WTC11 (cell line): Measurements from ENCODE around the gene CAPN14. TPM values are rescaled to one million over a fixed set of nuclear protein-coding genes. Genes with fewer than 3 reads are reported as not detected.

Experiments
- ATAC-seq: fragments of 200-7000 bp; cut with Tn5 transposase; 2 replicates; pipeline ENCODE4 v1.10.0; 2021; ENCODE audit warnings: mild to moderate bottlenecking, moderate library complexity
- CTCF ChIA-PET: fragments of 300-600 bp; sonication (Branson Sonifier 250); formaldehyde crosslinking; loops from one replicate; lab custom pipeline; 2021; ENCODE audit warnings: antibody characterized with exemption; lab: Charles Lee
- POLR2A ChIA-PET: fragments of 350-600 bp; sonication (Branson Sonifier 250); formaldehyde crosslinking; loops from one replicate; lab custom pipeline; 2021; ENCODE audit warnings: antibody characterized with exemption; lab: Charles Lee
- DNase-seq: peaks from one replicate; pipeline ENCODE4 v3.0.0; 2021; ENCODE audit warnings: low spot score
- H3K27ac Mint-ChIP-seq: 2 replicates; pipeline ENCODE4 v1.8.0; 2021; ENCODE audit warnings: mixed read lengths
- H3K27me3 Mint-ChIP-seq: 2 replicates; pipeline ENCODE4 v1.8.0; 2021; ENCODE audit warnings: low read depth, mild to moderate bottlenecking, moderate library complexity, mixed read lengths
- H3K36me3 Mint-ChIP-seq: 2 replicates; pipeline ENCODE4 v1.8.0; 2021; ENCODE audit warnings: mixed read lengths
- H3K4me1 Mint-ChIP-seq: 2 replicates; pipeline ENCODE4 v1.8.0; 2022; ENCODE audit warnings: mixed read lengths
- H3K4me3 Mint-ChIP-seq: 2 replicates; pipeline ENCODE4 v1.8.0; 2021; ENCODE audit warnings: mild to moderate bottlenecking, moderate library complexity, mixed read lengths
- H3K9me3 Mint-ChIP-seq: 2 replicates; pipeline ENCODE4 v1.8.0; 2021; ENCODE audit warnings: mixed read lengths
- AFF4 ChIP-seq: sonication (generic); formaldehyde crosslinking; IDR thresholded peaks from 2 replicates; pipeline ENCODE4 v1.8.1; 2023; ENCODE audit warnings: mild to moderate bottlenecking, missing genetic modification reagents, borderline replicate concordance
- EMX1 ChIP-seq: fragments of 250-450 bp; sonication (Bioruptor Pico); IDR thresholded peaks from 2 replicates; pipeline ENCODE4 v1.8.0; 2021; ENCODE audit warnings: mild to moderate bottlenecking
- FOXP4 ChIP-seq: sonication (generic); formaldehyde crosslinking; IDR thresholded peaks from 2 replicates; pipeline ENCODE4 v1.8.0; 2022; ENCODE audit warnings: mild to moderate bottlenecking, missing genetic modification reagents
- GABPB1 ChIP-seq: sonication (generic); formaldehyde crosslinking; IDR thresholded peaks from 2 replicates; pipeline ENCODE4 v1.8.1; 2023; ENCODE audit warnings: mild to moderate bottlenecking, missing genetic modification reagents
- HMGXB4 ChIP-seq: sonication (generic); formaldehyde crosslinking; IDR thresholded peaks from 2 replicates; pipeline ENCODE4 v1.8.1; 2023; ENCODE audit warnings: mild to moderate bottlenecking, moderate library complexity, missing genetic modification reagents
- JAZF1 ChIP-seq: fragments of 250-450 bp; sonication (Bioruptor Pico); IDR thresholded peaks from 2 replicates; pipeline ENCODE4 v1.9.0; 2021; ENCODE audit warnings: moderate library complexity, mild to moderate bottlenecking, inconsistent platforms
- MXD4 ChIP-seq: fragments of 250-450 bp; sonication (Bioruptor Pico); IDR thresholded peaks from 2 replicates; pipeline ENCODE4 v1.8.0; 2021; ENCODE audit warnings: mild to moderate bottlenecking, moderate library complexity, borderline replicate concordance
- MYBL2 ChIP-seq: sonication (generic); formaldehyde crosslinking; IDR thresholded peaks from 2 replicates; pipeline ENCODE4 v1.8.1; 2023; ENCODE audit warnings: mild to moderate bottlenecking, moderate library complexity, missing genetic modification reagents
- NFYB ChIP-seq: sonication (generic); formaldehyde crosslinking; conservative IDR thresholded peaks from 2 replicates; pipeline ENCODE4 v1.8.0; 2022; ENCODE audit warnings: low read depth, missing genetic modification reagents
- NR2C2 ChIP-seq: sonication (generic); formaldehyde crosslinking; IDR thresholded peaks from 2 replicates; pipeline ENCODE4 v1.8.0; 2022; ENCODE audit warnings: mild to moderate bottlenecking, missing genetic modification reagents
- SOX15 ChIP-seq: fragments of 250-450 bp; sonication (Bioruptor Pico); IDR thresholded peaks from 2 replicates; pipeline ENCODE4 v1.9.0; 2021; ENCODE audit warnings: mild to moderate bottlenecking
- SP1 ChIP-seq: sonication (generic); formaldehyde crosslinking; conservative IDR thresholded peaks from 2 replicates; pipeline ENCODE4 v1.8.1; 2022; ENCODE audit warnings: missing genetic modification reagents
- ZNF263 ChIP-seq: sonication (generic); formaldehyde crosslinking; IDR thresholded peaks from 2 replicates; pipeline ENCODE4 v1.8.1; 2022; ENCODE audit warnings: low read depth, mild to moderate bottlenecking, moderate library complexity, missing genetic modification reagents
- total RNA-seq: library from RNA; stranded (reverse); gene quantifications from 3 replicates; pipeline ENCODE4 v1.2.3, GENCODE V29; 2021
- TF ChIP-seq, protein P1 (sequence below): sonication (generic); formaldehyde crosslinking; IDR thresholded peaks from 2 replicates; pipeline ENCODE4 v1.8.1; 2022; ENCODE audit warnings: low read depth, missing genetic modification reagents, borderline replicate concordance

Gene CAPN14
- total RNA-seq, 1 experiment from 2014 or later = 0.11 TPM

DNA sequence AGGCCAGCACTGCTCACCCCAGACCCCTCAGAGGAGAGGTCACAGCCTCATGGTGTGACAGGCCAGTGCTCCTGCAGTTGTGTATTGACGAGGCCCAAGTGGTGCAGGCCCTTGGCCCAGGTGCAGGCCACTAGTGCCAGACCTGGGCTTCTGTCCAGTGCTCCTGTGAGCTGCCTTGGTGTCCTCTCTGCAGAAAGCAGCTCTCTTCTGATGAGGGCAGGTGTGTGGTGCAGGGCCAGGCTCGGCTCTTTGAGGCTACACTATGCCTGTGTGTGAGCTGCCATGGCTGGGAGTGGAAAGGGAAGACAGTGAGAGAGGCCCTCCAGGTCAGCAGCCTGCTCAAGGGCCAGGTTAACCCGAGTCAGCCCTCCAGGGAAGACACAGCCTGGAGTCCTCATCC, 33.7 kb upstream of the CAPN14 start:
- POLR2A ChIA-PET = no interaction called here
- TF ChIP-seq AFF4 (CRISPR knock-in tag) (no peak), GABPB1 (no peak), EMX1 (no peak), HMGXB4 (no peak)
- Mint-ChIP-seq H3K9me3 (no peaks in the 10 kb centered on the region), H3K27me3 (no peaks in the 10 kb centered on the region), H3K4me1 (peaks cover 16% of the 10 kb centered on the region), H3K27ac (no peak overlapping the region), H3K36me3 (peaks cover 6% of the 10 kb centered on the region), H3K4me3 (no peak overlapping the region)
- no peak for DNase-seq
- no peak for ATAC-seq
- CTCF ChIA-PET = no interaction called here

DNA sequence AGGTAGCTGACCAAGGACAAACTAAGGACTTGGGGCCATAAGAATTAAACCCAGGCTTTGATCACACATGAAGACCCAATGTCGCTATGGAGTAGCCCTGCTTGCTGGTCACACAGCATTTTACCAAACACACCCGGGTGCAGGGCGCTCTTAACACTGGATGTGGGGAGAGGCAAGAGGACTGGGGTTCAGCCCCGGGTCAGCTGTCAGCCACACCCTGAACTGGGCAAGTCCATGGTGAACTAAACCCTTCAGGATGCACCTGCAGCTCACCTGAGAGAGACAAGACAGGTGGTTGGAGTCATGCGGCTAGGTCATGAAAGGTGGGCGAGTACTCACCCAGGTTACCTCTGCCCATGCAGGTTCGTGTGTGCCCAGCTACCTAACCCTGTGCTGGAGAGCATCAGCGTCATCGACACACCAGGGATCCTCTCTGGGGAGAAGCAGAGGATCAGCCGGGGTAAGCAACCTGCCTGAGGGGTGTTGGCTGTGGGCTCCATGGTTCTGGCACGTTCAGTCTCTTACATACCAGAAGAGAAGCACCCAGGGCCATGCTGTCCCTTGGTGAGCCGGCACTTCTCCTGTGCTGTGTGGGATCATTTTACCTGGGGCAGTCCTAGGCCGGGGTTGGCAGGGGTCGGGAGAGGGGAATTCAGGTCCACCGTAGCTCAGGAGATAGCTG, 31.8 kb upstream of the CAPN14 start:
- DNase-seq (no peak), ATAC-seq (no peak)
- Mint-ChIP-seq H3K27me3 (no peaks in the 10 kb centered on the region), H3K4me1 (peaks cover 11% of the 10 kb centered on the region), H3K4me3 (no peak overlapping the region), H3K36me3 (peaks cover 5% of the 10 kb centered on the region), H3K9me3 (no peaks in the 10 kb centered on the region), H3K27ac (no peak overlapping the region)
- TF ChIP-seq GABPB1 (no peak), SP1 (CRISPR knock-in tag) (no peak), SOX15 (no peak), FOXP4 (CRISPR knock-in tag) (no peak)
- ChIA-PET POLR2A (no interaction called here), CTCF (interaction anchor here (1.0 kb wide), 1 partner anchor 8 kb away, joined by 3 read pairs; no protein-coding TSS in a partner anchor)

- Mint-ChIP-seq H3K9me3 (no peaks in the 10 kb centered on the region), H3K4me3 (no peak overlapping the region), H3K4me1 (peaks cover under 1% of the 10 kb centered on the region), H3K36me3 (peaks cover 7% of the 10 kb centered on the region), H3K27ac (no peak overlapping the region), H3K27me3 (no peaks in the 10 kb centered on the region)
- DNase-seq (no peak), ATAC-seq (no peak)
- TF ChIP-seq, protein P1, sequence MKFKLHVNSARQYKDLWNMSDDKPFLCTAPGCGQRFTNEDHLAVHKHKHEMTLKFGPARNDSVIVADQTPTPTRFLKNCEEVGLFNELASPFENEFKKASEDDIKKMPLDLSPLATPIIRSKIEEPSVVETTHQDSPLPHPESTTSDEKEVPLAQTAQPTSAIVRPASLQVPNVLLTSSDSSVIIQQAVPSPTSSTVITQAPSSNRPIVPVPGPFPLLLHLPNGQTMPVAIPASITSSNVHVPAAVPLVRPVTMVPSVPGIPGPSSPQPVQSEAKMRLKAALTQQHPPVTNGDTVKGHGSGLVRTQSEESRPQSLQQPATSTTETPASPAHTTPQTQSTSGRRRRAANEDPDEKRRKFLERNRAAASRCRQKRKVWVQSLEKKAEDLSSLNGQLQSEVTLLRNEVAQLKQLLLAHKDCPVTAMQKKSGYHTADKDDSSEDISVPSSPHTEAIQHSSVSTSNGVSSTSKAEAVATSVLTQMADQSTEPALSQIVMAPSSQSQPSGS (CRISPR knock-in tag) = no peak
- TF ChIP-seq JAZF1 (CRISPR knock-in tag) = no peak
- TF ChIP-seq MYBL2 = no peak
- TF ChIP-seq MXD4 (CRISPR knock-in tag) = no peak
- TF ChIP-seq ZNF263 = no peak
- TF ChIP-seq NR2C2 (CRISPR knock-in tag) = no peak
- TF ChIP-seq NFYB (CRISPR knock-in tag) = no peak
- POLR2A ChIA-PET = no interaction called here
- CTCF ChIA-PET = interaction anchor here (1.0 kb wide), 1 partner anchor 9 kb away, joined by 3 read pairs; no protein-coding TSS in a partner anchor
Observed at GRCh38 chr2:31248139-31248538, 30.8 kb upstream of the CAPN14 start.
